Measurements from ENCODE around the gene PTPRK.

Gene PTPRK

GRCh38 chr6:128417698-128418097 is 102.7 kb downstream of the PTPRK start:
- Histone ChIP-seq H3K4me3 (ENCODE audit: insufficient read depth in 1 of 2, low read depth in 1 of 2, low read length in 2 of 2) (no peak overlapping the region), H3K4me2 (ENCODE audit: low read length, poor library complexity, severe bottlenecking) (no peak overlapping the region), H3K4me1 (ENCODE audit: control insufficient read depth, insufficient read depth, low read depth, low read length) (peaks cover 1% of the 10 kb centered on the region), H3K27ac (ENCODE audit: low read length, poor library complexity, severe bottlenecking) (no peak overlapping the region), H2BK15ac (ENCODE audit: low read depth, poor library complexity, severe bottlenecking) (no peak overlapping the region), H3K4ac (ENCODE audit: low read depth in 1 of 2, low read length in 2 of 2) (no peak overlapping the region), H3K9ac (ENCODE audit: low read length) (no peak overlapping the region), H4K91ac (ENCODE audit: low read length) (no peak overlapping the region), H3K27me3 (ENCODE audit: control insufficient read depth in 1 of 2, insufficient read depth in 1 of 2, low read length in 2 of 2) (no peaks in the 10 kb centered on the region), H2AK5ac (ENCODE audit: low read length, severe bottlenecking) (no peak overlapping the region), H2BK120ac (ENCODE audit: low read depth, low read length) (no peak overlapping the region), H3K79me1 (replicated peaks; ENCODE audit: low read length, poor library complexity, severe bottlenecking) (peaks cover 21% of the 10 kb centered on the region), H3K14ac (ENCODE audit: low read length in 2 of 2) (no peak overlapping the region), H3K36me3 (ENCODE audit: control insufficient read depth in 1 of 2, insufficient read depth in 2 of 2, low read depth in 1 of 2, low read length in 2 of 2) (no peaks in the 10 kb centered on the region), H2BK12ac (ENCODE audit: low read length in 2 of 2) (no peak overlapping the region), H3K23ac (ENCODE audit: low read length in 2 of 2) (no peak overlapping the region), H3K9me3 (ENCODE audit: control insufficient read depth, low read length) (peaks cover 11% of the 10 kb centered on the region), H2BK5ac (ENCODE audit: low read depth, low read length, poor library complexity, severe bottlenecking) (no peak overlapping the region), H4K8ac (ENCODE audit: low read length) (no peak overlapping the region), H2AFZ (ENCODE audit: low read depth, low read length) (no peak overlapping the region), H3K18ac (ENCODE audit: low read depth in 1 of 2, low read length in 2 of 2) (no peak overlapping the region)
- WGBS: 100% methylated on average over 2 of the region's 5 CpGs
- no peak for DNase-seq

GRCh38 chr6:128415387-128415786 is 105.0 kb downstream of the PTPRK start:
- H2AK5ac ChIP-seq (ENCODE audit: low read length, severe bottlenecking): no peak overlapping the region
- H4K91ac ChIP-seq (ENCODE audit: low read length): no peak overlapping the region
- no peak overlapping the region for H2BK15ac ChIP-seq (ENCODE audit: low read depth, poor library complexity, severe bottlenecking)
- no peak overlapping the region for H2BK120ac ChIP-seq (ENCODE audit: low read depth, low read length)
- H3K4me3 ChIP-seq (ENCODE audit: insufficient read depth in 1 of 2, low read depth in 1 of 2, low read length in 2 of 2): no peak overlapping the region
- no peak for DNase-seq
- H3K4ac ChIP-seq (ENCODE audit: low read depth in 1 of 2, low read length in 2 of 2): no peak overlapping the region
- no peaks in the 10 kb centered on the region for H3K27me3 ChIP-seq (ENCODE audit: control insufficient read depth in 1 of 2, insufficient read depth in 1 of 2, low read length in 2 of 2)
- no peak overlapping the region for H2AFZ ChIP-seq (ENCODE audit: low read depth, low read length)
- H3K9ac ChIP-seq (ENCODE audit: low read length): no peak overlapping the region
- no peak overlapping the region for H4K8ac ChIP-seq (ENCODE audit: low read length)
- no peak overlapping the region for H3K14ac ChIP-seq (ENCODE audit: low read length in 2 of 2)
- H3K9me3 ChIP-seq (ENCODE audit: control insufficient read depth, low read length): peaks cover 11% of the 10 kb centered on the region
- no peak overlapping the region for H3K18ac ChIP-seq (ENCODE audit: low read depth in 1 of 2, low read length in 2 of 2)
- peaks cover 3% of the 10 kb centered on the region for H3K4me1 ChIP-seq (ENCODE audit: control insufficient read depth, insufficient read depth, low read depth, low read length)
- no peak overlapping the region for H3K27ac ChIP-seq (ENCODE audit: low read length, poor library complexity, severe bottlenecking)
- H3K36me3 ChIP-seq (ENCODE audit: control insufficient read depth in 1 of 2, insufficient read depth in 2 of 2, low read depth in 1 of 2, low read length in 2 of 2): no peaks in the 10 kb centered on the region
- H3K23ac ChIP-seq (ENCODE audit: low read length in 2 of 2): no peak overlapping the region
- H2BK5ac ChIP-seq (ENCODE audit: low read depth, low read length, poor library complexity, severe bottlenecking): no peak overlapping the region
- no peak overlapping the region for H2BK12ac ChIP-seq (ENCODE audit: low read length in 2 of 2)
- no peak overlapping the region for H3K4me2 ChIP-seq (ENCODE audit: low read length, poor library complexity, severe bottlenecking)
- peaks cover 33% of the 10 kb centered on the region for H3K79me1 ChIP-seq (replicated peaks; ENCODE audit: low read length, poor library complexity, severe bottlenecking)
- 100% methylated on average over 1 of the region's 1 CpG for WGBS

GRCh38 chr6:128414943-128415342 is 105.5 kb downstream of the PTPRK start:
- no peak for DNase-seq
- Histone ChIP-seq H2AK5ac (ENCODE audit: low read length, severe bottlenecking) (no peak overlapping the region), H3K27ac (ENCODE audit: low read length, poor library complexity, severe bottlenecking) (no peak overlapping the region)

DNA sequence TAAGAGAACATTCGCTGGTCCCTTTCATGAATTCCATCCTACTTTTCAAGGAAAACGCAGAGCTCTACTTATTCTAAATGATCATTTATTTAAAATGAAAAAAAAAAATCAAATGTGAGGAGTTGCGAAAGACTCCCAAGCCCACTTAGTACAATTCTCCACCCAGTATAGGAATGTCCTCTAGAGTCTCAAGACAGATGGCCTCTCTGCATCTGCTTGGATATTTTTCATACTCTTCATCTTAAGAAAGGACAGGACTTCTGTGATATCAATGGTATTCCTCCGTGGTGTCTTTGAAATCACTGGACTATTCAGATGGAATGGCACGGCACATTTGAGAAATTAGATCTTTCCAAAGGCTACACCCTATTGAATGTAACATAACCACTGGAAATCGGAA is 107.1 kb downstream of the PTPRK start:
- no peak overlapping the region for H3K4me3 ChIP-seq (ENCODE audit: insufficient read depth in 1 of 2, low read depth in 1 of 2, low read length in 2 of 2)

More at GRCh38 chr6:128414943-128415342, 105.5 kb downstream of the PTPRK start:
- Histone ChIP-seq H3K14ac (ENCODE audit: low read length in 2 of 2) (no peak overlapping the region), H2BK12ac (ENCODE audit: low read length in 2 of 2) (no peak overlapping the region), H2BK15ac (ENCODE audit: low read depth, poor library complexity, severe bottlenecking) (no peak overlapping the region), H3K4me1 (ENCODE audit: control insufficient read depth, insufficient read depth, low read depth, low read length) (peaks cover 3% of the 10 kb centered on the region), H4K8ac (ENCODE audit: low read length) (no peak overlapping the region), H3K79me1 (replicated peaks; ENCODE audit: low read length, poor library complexity, severe bottlenecking) (peaks cover 34% of the 10 kb centered on the region), H3K27me3 (ENCODE audit: control insufficient read depth in 1 of 2, insufficient read depth in 1 of 2, low read length in 2 of 2) (no peaks in the 10 kb centered on the region), H3K4ac (ENCODE audit: low read depth in 1 of 2, low read length in 2 of 2) (no peak overlapping the region), H2AFZ (ENCODE audit: low read depth, low read length) (no peak overlapping the region), H3K4me3 (ENCODE audit: insufficient read depth in 1 of 2, low read depth in 1 of 2, low read length in 2 of 2) (no peak overlapping the region), H3K9ac (ENCODE audit: low read length) (no peak overlapping the region), H3K9me3 (ENCODE audit: control insufficient read depth, low read length) (peaks cover 11% of the 10 kb centered on the region), H3K36me3 (ENCODE audit: control insufficient read depth in 1 of 2, insufficient read depth in 2 of 2, low read depth in 1 of 2, low read length in 2 of 2) (no peaks in the 10 kb centered on the region), H3K18ac (ENCODE audit: low read depth in 1 of 2, low read length in 2 of 2) (no peak overlapping the region), H3K4me2 (ENCODE audit: low read length, poor library complexity, severe bottlenecking) (no peak overlapping the region), H3K23ac (ENCODE audit: low read length in 2 of 2) (no peak overlapping the region), H2BK5ac (ENCODE audit: low read depth, low read length, poor library complexity, severe bottlenecking) (no peak overlapping the region), H4K91ac (ENCODE audit: low read length) (no peak overlapping the region), H2BK120ac (ENCODE audit: low read depth, low read length) (no peak overlapping the region)
- 96% methylated on average over 4 of the region's 6 CpGs for WGBS

More for the DNA sequence above, 107.1 kb downstream of the PTPRK start:
- no peak for DNase-seq
- H3K14ac ChIP-seq (ENCODE audit: low read length in 2 of 2): no peak overlapping the region
- no peak overlapping the region for H3K27ac ChIP-seq (ENCODE audit: low read length, poor library complexity, severe bottlenecking)
- H4K8ac ChIP-seq (ENCODE audit: low read length): no peak overlapping the region
- H2BK5ac ChIP-seq (ENCODE audit: low read depth, low read length, poor library complexity, severe bottlenecking): no peak overlapping the region
- no peak overlapping the region for H2BK15ac ChIP-seq (ENCODE audit: low read depth, poor library complexity, severe bottlenecking)
- H3K23ac ChIP-seq (ENCODE audit: low read length in 2 of 2): no peak overlapping the region
- H3K9me3 ChIP-seq (ENCODE audit: control insufficient read depth, low read length): peaks cover 4% of the 10 kb centered on the region
- no peak overlapping the region for H3K9ac ChIP-seq (ENCODE audit: low read length)
- no peak overlapping the region for H3K4ac ChIP-seq (ENCODE audit: low read depth in 1 of 2, low read length in 2 of 2)
- no peak overlapping the region for H2AFZ ChIP-seq (ENCODE audit: low read depth, low read length)
- H3K4me1 ChIP-seq (ENCODE audit: control insufficient read depth, insufficient read depth, low read depth, low read length): peaks cover 3% of the 10 kb centered on the region
- no peak overlapping the region for H2BK12ac ChIP-seq (ENCODE audit: low read length in 2 of 2)
- no peaks in the 10 kb centered on the region for H3K36me3 ChIP-seq (ENCODE audit: control insufficient read depth in 1 of 2, insufficient read depth in 2 of 2, low read depth in 1 of 2, low read length in 2 of 2)
- H3K27me3 ChIP-seq (ENCODE audit: control insufficient read depth in 1 of 2, insufficient read depth in 1 of 2, low read length in 2 of 2): no peaks in the 10 kb centered on the region
- no peak overlapping the region for H4K91ac ChIP-seq (ENCODE audit: low read length)
- H3K4me2 ChIP-seq (ENCODE audit: low read length, poor library complexity, severe bottlenecking): no peak overlapping the region
- no peak overlapping the region for H3K18ac ChIP-seq (ENCODE audit: low read depth in 1 of 2, low read length in 2 of 2)
- WGBS: 97% methylated on average over 4 of the region's 6 CpGs
- H2BK120ac ChIP-seq (ENCODE audit: low read depth, low read length): no peak overlapping the region
- no peak overlapping the region for H2AK5ac ChIP-seq (ENCODE audit: low read length, severe bottlenecking)
- peaks cover 28% of the 10 kb centered on the region for H3K79me1 ChIP-seq (replicated peaks; ENCODE audit: low read length, poor library complexity, severe bottlenecking)
